Activated CD4-positive, alpha-beta T cell treated with anti-CD3 and anti-CD28 coated beads for 48 hours (primary cell): Measurements from ENCODE around the gene TEX53.

Experiments used
- DNase-seq: peaks from one replicate; pipeline ENCODE4 v3.0.0-alpha.2; 2020

The TEX53 gene

GRCh38 chr9:114657705-114658104 is at the start of gene TEX53:
TSS of gene TEX53 (minus strand) at chr9:114657805. CDS start at chr9:114657774, 31 bp downstream.
- DNase-seq = no peak

GRCh38 chr9:114706711-114707110 is 49.1 kb upstream of the TEX53 start:
- no peak for DNase-seq

GRCh38 chr9:114701988-114702387 is 44.4 kb upstream of the TEX53 start:
- DNase-seq = no peak

- DNase-seq = peak; percentile 62
Measured at GRCh38 chr9:114697951-114698351, 40.3 kb upstream of the TEX53 start.

- peak; percentile 87 for DNase-seq
Measured at GRCh38 chr9:114696814-114697544, 39.4 kb upstream of the TEX53 start.

GRCh38 chr9:114695948-114696347 is 38.3 kb upstream of the TEX53 start:
- DNase-seq = no peak

GRCh38 chr9:114694719-114695269 is 37.2 kb upstream of the TEX53 start:
- DNase-seq = no peak

- no peak for DNase-seq
Measured at GRCh38 chr9:114694146-114694545, 36.5 kb upstream of the TEX53 start.

GRCh38 chr9:114693248-114693855 is 35.7 kb upstream of the TEX53 start:
- DNase-seq = no peak

GRCh38 chr9:114691956-114692295 is 34.3 kb upstream of the TEX53 start:
- no peak for DNase-seq

GRCh38 chr9:114691046-114691955 is 33.7 kb upstream of the TEX53 start:
- peak; percentile 84 for DNase-seq

GRCh38 chr9:114690308-114690707 is 32.7 kb upstream of the TEX53 start:
- no peak for DNase-seq

GRCh38 chr9:114689813-114690212 is 32.2 kb upstream of the TEX53 start:
- DNase-seq = no peak

- DNase-seq = no peak
Measured at GRCh38 chr9:114688909-114689610, 31.5 kb upstream of the TEX53 start.

- DNase-seq = no peak
Measured at GRCh38 chr9:114688379-114688778, 30.8 kb upstream of the TEX53 start.

GRCh38 chr9:114687034-114687433 is 29.4 kb upstream of the TEX53 start:
- no peak for DNase-seq

- no peak for DNase-seq
Measured at GRCh38 chr9:114685951-114686350, 28.3 kb upstream of the TEX53 start.

GRCh38 chr9:114684036-114684435 is 26.4 kb upstream of the TEX53 start:
- peak; percentile 61 for DNase-seq

- no peak for DNase-seq
Measured at GRCh38 chr9:114682846-114683245, 25.2 kb upstream of the TEX53 start.

- DNase-seq = peak; percentile 90
Measured at GRCh38 chr9:114681594-114682332, 24.2 kb upstream of the TEX53 start, which contains the start of gene TEX48. TSS of gene TEX48 (minus strand) at chr9:114682192. CDS start at chr9:114671723, 10,469 bp downstream.

GRCh38 chr9:114680259-114681001 is 22.8 kb upstream of the TEX53 start:
- no peak for DNase-seq
